GM18909 (cell line): ENCODE data around the gene GABRP.
"Not testable (repeated sequence)": the region's sequence is repeated elsewhere in the genome, so short reads cannot be mapped to it uniquely, and the experiment has no call there.

ENCODE experiments used
- ATAC-seq: cut with Tn5 transposase; IDR thresholded peaks from one replicate; pipeline ENCODE4 v1.9.1; 2021; ENCODE audit warnings: mild to moderate bottlenecking; ENCODE audit not compliant: unreplicated experiment, poor library complexity

GABRP gene

GRCh38 chr5:170754508-170754907, 29.0 kb upstream of the GABRP start:
- not testable (repeated sequence) for ATAC-seq

GRCh38 chr5:170755679-170756456, 27.7 kb upstream of the GABRP start:
- no peak for ATAC-seq

GRCh38 chr5:170756691-170757090, 26.8 kb upstream of the GABRP start:
- ATAC-seq, result no peak

- ATAC-seq, result peak; percentile 98
Observed at GRCh38 chr5:170757182-170757601, 26.3 kb upstream of the GABRP start.

GRCh38 chr5:170757669-170758068, 25.9 kb upstream of the GABRP start:
- peak; percentile 5 for ATAC-seq

GRCh38 chr5:170758481-170758880, 25.0 kb upstream of the GABRP start:
- ATAC-seq, result no peak

GRCh38 chr5:170760113-170760512, 23.4 kb upstream of the GABRP start:
- no peak for ATAC-seq

GRCh38 chr5:170761048-170761707, 22.3 kb upstream of the GABRP start:
- ATAC-seq, result no peak

- no peak for ATAC-seq
Observed at GRCh38 chr5:170761708-170762066, 21.8 kb upstream of the GABRP start.

- ATAC-seq, result not testable (repeated sequence)
Observed at GRCh38 chr5:170762298-170762697, 21.2 kb upstream of the GABRP start.

- ATAC-seq, result not testable (repeated sequence)
Observed at GRCh38 chr5:170765868-170766267, 17.7 kb upstream of the GABRP start.

- ATAC-seq, result no peak
Observed at GRCh38 chr5:170769246-170769645, 14.3 kb upstream of the GABRP start.

- no peak for ATAC-seq
Observed at GRCh38 chr5:170769898-170770416, 13.6 kb upstream of the GABRP start.

GRCh38 chr5:170771496-170771895, 12.0 kb upstream of the GABRP start:
- ATAC-seq, result no peak

GRCh38 chr5:170773024-170773985, 10.2 kb upstream of the GABRP start:
- no peak for ATAC-seq

- ATAC-seq, result no peak
Observed at GRCh38 chr5:170774831-170775230, 8.7 kb upstream of the GABRP start.

GRCh38 chr5:170781946-170782345, 1.6 kb upstream of the GABRP start:
- ATAC-seq, result no peak

- ATAC-seq, result no peak
Observed at GRCh38 chr5:170782438-170782837, 1.1 kb upstream of the GABRP start.

GRCh38 chr5:170785416-170785815, 1.9 kb downstream of the GABRP start:
- ATAC-seq, result no peak

- no peak for ATAC-seq
Observed at GRCh38 chr5:170787216-170787615, 3.7 kb downstream of the GABRP start.
